ENCODE measurements around the gene GNG12. TPM values are rescaled to one million over a fixed set of nuclear protein-coding genes. Genes with fewer than 3 reads are reported as not detected.

Gene GNG12
- total and polyA plus RNA-seq, 9 of the 15 experiments (the other 6 are each of a cell fraction or from before 2014, with no cell fraction given), result 2.6 to 6.0 (median 4.1) TPM

DNA sequence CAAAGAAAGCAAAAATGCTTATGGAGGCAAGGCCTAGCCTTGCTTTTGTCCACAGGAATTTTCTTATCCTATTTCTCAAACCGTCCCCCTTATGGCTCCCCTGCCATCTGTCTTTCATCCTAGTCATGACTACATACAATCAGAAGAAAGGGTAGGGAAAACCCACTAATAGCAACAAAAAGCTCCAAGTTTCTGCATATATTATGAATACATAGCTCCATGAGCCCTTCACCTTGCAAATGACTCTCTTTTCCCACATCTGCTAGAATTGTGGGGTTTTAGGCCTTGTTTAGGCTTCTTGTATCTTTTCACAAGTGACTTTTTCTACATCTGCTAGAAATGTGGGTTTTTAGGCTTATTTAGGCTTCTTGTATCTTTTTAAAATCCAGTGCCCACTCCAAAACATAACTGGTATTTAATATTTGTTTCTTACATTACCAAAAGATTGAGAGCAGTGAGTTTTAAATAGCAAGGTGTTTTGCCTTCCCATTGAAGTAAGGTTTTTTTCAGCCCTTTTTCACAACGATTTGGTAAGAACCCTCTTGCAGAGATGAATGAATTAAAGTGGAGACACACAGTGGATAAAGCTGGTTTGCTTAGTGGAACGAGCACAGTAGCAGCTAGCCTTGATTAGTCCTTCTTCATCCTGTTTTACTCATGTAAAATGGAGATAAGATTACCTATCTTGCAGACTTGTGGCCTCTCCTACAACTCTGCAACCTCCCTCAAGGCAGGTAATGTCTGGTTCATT, 143.8 kb downstream of the GNG12 start (continued):
- TF ChIP-seq ZNF655 (CRISPR knock-in tag; IDR thresholded peaks at IDR 0.05) (no peak), ERF (CRISPR knock-in tag; IDR thresholded peaks at IDR 0.05) (no peak), TAL1 (IDR thresholded peaks at IDR 0.05) (no peak), IRF2 (CRISPR knock-in tag; IDR thresholded peaks at IDR 0.05) (no peak), FOXA1 (IDR thresholded peaks at IDR 0.05; ENCODE audit: borderline replicate concordance) (no peak), HLTF (IDR thresholded peaks at IDR 0.05) (no peak), STAT5A (IDR thresholded peaks at IDR 0.05; ENCODE audit: borderline replicate concordance, low read length) (peak; percentile 41; the same call in 1 of the 2 replicates), THRAP3 (IDR thresholded peaks at IDR 0.05; ENCODE audit: borderline replicate concordance) (no peak), RBM14 (IDR thresholded peaks at IDR 0.05; ENCODE audit: borderline replicate concordance, insufficient read depth, low read depth, low read length) (no peak), CREB1 (IDR thresholded peaks at IDR 0.05) (no peak), CREB1 (CRISPR knock-in tag; IDR thresholded peaks at IDR 0.05) (no peak), HNRNPLL (IDR thresholded peaks at IDR 0.05; ENCODE audit: low read depth, low read length, poor library complexity, severe bottlenecking) (no peak), HEY1 (CRISPR knock-in tag; IDR thresholded peaks at IDR 0.05; ENCODE audit: borderline replicate concordance) (no peak), ESRRB (CRISPR knock-in tag; IDR thresholded peaks at IDR 0.05; ENCODE audit: borderline replicate concordance) (no peak), GTF2F1 (IDR thresholded peaks at IDR 0.05; ENCODE audit: low read depth, low read length) (no peak), TCF15 (CRISPR knock-in tag; IDR thresholded peaks at IDR 0.05) (no peak), SRSF9 (IDR thresholded peaks at IDR 0.05; ENCODE audit: borderline replicate concordance, low read depth, low read length) (no peak), FOXP4 (CRISPR knock-in tag; IDR thresholded peaks at IDR 0.05; ENCODE audit: borderline replicate concordance) (no peak), KLF1 (tag; IDR thresholded peaks at IDR 0.05) (no peak), TCF3 (CRISPR knock-in tag; IDR thresholded peaks at IDR 0.05) (peak; percentile 65)
- TF ChIP-seq, protein P1, sequence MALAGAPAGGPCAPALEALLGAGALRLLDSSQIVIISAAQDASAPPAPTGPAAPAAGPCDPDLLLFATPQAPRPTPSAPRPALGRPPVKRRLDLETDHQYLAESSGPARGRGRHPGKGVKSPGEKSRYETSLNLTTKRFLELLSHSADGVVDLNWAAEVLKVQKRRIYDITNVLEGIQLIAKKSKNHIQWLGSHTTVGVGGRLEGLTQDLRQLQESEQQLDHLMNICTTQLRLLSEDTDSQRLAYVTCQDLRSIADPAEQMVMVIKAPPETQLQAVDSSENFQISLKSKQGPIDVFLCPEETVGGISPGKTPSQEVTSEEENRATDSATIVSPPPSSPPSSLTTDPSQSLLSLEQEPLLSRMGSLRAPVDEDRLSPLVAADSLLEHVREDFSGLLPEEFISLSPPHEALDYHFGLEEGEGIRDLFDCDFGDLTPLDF (CRISPR knock-in tag; IDR thresholded peaks at IDR 0.05), result no peak

Data from K562 (cell line).